HG03095 (cell line): Measurements from ENCODE around the gene XXYLT1.

Experiments
- ATAC-seq: cut with Tn5 transposase; IDR thresholded peaks from one replicate; pipeline ENCODE4 v1.9.1; 2021; ENCODE audit warnings: moderate library complexity; ENCODE audit not compliant: unreplicated experiment

XXYLT1 gene

DNA sequence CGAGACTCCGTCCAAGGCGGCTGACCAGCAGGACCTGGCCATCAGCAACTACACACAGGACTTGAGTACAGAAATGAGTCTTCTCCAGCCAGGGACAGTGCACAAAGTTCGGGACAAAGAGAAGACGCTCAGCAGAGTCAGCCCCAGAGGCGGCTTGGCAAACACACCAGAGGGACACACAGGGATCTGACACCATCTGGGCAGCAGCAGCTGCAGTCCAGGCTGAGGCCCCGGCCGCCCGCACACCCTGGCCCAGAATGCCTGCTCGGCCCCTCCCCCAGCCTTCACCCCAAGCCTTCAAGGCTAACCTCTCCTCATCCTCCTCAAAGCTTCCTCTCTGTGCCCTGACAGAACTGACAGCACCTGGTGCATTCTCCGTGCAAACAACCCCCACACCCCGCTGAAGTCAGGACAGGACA, 61.1 kb downstream of the XXYLT1 start:
- ATAC-seq: no peak

DNA sequence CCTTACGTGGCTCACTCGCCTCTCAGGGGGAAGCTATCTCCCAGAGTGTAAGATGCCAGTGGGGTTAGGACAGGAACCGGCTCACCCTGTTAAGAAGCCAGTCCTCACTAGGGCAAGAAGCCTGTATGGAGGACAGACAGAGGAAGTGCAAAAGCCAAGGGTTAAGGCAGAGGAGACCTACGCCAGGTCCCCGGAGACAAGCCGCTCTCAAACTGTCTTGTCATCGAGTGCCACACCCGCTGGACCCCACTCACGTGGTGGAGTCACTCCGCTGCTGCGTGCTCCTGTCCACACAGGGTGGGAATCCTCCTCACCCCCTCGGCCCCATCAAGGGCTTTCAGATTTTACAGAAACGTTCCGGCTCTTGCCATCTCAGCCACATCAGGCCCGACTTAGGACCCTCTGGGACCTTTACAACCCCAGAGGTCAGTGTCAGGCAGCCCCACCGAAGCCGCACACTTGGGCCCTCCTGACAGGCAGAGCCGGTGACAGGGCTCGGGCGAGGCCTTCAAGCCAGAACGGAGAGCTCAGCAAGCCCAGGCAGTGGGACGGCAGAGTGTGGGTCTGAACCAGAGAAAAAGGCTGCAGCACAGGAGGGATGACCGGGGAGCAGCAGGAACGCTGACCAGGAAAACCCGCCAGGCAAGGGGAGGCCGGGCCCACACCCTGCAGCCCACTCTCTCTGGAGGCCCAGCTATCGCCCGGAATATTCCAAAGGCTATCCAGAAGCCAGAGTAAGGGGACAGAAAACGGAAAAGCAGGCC, 61.7 kb downstream of the XXYLT1 start:
- ATAC-seq: no peak

DNA sequence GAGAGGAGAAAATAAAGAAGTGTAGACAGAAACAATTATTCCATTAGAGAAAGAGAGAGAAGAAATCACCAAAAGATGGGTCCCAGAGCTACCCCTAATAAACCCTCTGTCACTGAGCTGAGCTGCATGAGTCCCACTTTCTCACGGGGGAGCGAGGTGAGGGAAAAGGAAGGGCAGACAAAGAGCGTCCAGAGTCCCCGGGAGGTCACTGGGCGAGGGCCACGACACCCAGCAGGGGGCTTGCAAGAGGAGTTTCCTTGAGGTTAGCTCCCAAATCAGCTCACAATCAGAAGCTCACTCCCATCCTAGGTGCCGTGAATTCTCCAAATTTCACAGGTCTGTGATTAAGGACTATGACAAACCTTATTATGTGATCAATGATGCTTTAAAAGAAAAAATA, 62.3 kb downstream of the XXYLT1 start:
- peak; percentile 3 for ATAC-seq

DNA sequence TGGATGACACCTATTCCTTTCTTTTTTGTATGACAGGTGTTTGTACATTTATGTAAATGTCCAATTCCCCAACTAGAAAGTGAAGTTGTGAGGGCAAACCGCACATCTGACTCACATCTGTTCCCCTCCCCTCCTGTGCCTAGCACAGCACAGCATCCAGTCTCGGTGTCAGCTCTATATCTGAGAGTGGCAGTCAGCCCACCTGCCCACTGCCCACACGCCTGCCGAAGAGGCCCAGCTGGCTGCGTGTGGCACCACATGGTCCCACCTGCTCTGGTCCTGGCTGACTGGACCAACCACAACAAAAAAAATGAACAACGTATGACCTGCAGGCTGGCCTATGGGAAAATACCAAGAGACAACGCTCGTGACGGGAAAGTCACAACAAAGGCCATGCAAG, 62.8 kb downstream of the XXYLT1 start:
- ATAC-seq: peak; percentile 83

DNA sequence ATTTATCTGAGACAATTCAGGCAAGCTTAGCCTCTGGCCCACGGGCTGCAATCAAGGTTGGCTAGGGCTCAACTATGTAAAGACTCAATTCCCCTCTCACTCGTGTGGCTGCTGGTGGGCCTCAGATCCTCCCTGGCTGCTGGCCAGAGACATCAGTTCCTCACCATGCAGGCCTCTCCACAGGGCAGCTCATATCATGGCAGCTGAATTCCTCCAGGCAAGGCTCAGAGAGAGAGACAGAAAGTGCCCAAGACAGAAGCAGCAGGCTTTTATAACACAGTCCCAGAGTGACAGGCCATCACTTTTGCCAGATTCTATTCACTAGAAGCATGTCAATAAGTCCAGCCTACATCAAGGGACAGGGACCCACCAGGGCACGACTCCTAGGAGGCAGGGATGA, 63.2 kb downstream of the XXYLT1 start:
- ATAC-seq: no peak

DNA sequence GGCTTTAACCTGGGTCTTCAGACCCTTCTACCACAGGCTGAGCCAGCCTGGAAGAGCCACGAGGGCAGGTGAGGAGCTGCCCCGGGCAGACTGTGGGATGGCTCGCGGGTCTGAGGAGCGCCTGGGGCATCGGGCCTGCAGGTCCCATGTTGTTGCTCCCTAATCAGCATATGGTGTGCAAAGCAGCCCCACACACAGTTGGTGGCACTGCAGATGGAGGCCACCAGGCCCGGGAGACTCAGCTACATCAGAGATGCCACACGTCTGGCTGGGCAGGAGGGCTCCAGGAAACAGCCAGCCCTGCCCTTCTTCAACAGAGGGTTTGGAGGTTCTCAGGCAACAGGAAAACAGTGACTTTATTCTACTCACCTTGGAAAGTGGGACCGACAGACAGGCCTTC, 63.9 kb downstream of the XXYLT1 start:
- no peak for ATAC-seq

DNA sequence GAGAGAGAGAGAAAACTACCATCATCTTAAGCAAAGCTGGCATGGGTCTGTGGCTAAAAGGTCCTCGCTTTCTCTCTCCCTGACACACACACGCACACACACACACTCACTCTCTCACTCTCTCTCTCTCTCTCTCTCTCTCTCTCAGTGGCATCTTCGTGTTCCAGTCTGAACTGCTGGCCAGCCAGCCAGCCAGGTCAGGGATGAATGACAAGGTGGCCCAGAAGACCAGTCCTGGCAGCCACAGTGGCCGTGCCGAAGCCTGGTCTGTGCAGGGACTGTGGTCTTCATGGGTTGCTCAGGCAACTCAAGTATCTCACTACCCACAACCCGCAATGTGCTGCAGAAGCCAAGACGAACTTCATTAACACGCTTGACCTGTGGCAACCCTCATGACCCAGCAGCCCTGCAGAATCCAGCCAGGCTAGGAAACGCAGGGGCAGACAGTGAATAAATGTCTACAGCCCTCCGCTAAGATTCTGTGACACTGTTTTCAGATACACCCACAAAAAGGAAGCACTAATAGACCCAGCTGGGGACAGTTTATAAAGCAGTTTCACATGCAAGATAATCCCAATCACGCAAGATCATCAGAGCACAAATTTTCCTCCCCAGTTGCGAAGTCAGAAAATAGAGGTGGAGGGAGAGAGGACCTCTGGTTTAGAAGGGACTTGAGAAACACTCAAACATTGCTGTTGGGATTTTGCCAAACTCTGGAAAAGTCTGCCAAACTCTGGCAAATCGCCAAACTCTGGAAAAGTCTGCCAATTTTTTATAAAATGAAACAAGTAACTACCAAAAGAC, 66.4 kb downstream of the XXYLT1 start:
- no peak for ATAC-seq

DNA sequence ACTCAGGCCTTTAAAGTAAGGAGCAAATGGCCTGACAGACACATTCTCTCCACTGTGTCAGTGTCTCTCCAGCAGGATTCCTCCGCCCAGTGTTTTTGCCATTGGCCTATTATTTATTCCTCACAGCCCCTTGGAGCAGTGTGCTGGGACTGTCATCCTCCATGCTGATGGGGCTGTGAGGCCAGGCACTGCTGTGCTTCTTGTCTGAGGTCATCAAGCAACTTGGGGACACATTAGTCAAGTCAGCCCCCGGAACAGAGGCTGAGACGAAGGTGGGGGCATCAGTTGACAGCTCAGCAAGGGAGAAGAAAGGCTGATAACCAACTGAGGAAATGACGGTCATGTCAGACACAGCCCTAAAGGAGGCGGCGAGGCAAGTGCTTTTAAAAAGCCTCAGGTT, 67.4 kb downstream of the XXYLT1 start:
- no peak for ATAC-seq

DNA sequence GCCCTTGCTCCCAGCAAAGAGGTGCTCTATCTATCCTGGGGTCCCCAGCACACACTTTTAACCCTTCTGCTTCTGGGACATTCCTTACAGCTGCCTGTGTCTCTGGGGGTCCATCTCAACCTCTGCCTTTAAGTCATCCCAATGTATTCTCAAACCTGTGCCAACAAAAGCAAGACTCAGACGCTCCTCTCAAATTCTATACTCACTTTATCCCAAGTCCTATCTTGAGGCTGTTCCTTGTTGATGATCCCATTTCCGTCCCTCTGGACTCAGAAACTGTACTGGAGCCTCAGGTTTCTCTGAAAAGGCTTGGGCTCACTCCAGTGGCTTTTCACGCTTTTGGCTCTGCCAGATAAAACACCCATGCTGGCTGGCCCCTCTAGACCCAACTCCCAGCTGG, 69.7 kb downstream of the XXYLT1 start:
- no peak for ATAC-seq

DNA sequence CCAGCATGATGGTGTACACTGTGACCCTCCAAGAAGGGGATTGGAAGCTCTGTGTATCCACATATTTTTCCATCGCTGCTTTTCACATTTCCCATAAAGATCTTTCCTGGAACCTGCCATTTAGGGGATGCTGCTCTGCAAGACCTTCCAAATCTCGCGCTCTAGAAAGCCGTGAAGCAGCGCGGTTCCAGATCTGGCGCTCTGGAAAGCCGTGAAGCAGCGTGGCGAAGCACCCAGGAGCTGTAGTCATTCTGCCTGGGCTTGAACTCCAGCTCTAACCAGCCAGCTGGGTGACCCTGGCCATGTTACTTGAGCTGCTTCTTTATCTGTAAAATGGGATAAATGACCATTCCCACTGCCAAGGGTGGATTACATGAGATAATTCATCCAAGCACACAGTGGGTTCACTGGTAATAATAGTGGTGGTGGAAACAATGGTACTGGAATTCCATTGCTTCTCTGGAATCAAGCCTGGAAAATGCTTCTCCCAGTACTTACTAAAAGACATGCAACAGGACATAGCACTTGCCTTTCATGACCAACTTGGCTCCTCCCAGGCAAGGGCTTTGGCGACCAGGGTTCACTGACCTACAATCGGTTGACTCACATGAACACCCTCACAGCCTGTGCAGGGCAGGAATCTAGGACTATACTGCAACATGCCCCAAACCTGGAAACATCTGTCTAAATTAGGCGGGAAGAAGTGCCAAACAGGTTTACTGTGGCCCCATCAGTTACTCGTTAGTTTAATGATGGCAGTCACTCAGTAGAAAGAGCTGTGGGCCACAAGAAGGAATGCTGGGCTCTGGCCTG, 70.7 kb downstream of the XXYLT1 start:
- ATAC-seq: no peak

DNA sequence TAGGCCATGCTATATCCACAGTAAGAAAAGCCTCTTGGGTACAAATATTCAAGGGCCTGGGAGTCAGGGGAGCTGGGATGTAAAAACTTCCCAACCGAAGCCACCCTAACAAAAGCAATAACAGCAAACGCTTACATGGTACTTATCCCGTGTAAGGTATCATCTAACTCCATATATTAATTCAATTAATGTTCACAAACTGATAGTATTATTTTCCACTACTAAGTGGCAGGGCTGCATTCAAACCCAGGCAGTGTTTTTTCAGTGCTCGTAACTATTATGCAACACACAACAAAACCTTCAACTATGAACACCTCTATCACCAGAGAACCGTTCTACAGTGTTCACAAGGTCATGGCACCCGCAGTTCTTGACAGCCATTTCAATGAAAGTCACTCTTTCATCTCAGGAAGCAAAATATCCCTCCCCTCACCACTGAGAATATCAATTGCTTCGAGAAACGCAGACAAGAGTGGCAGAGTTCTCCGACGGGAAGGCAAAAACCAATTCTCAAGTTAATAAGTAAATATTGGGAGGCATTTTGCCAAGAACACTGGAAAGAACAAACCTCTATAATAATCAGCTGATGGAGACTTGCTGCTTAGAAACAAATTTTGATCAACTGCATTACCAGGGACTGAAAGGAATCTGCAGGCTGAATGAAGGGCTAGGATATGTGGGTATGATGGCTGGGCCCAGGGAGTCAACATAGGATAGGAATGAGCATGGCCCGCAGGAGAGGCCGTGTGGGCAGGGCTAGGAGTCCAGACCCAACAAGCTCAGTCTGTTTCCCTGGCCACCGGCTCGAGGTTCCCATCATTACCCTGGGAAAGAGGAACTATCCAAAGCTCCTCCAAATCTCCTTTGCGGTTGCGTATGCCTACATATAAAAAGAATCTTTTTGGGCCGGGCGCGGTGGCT, 72.3 kb downstream of the XXYLT1 start:
- ATAC-seq: no peak

DNA sequence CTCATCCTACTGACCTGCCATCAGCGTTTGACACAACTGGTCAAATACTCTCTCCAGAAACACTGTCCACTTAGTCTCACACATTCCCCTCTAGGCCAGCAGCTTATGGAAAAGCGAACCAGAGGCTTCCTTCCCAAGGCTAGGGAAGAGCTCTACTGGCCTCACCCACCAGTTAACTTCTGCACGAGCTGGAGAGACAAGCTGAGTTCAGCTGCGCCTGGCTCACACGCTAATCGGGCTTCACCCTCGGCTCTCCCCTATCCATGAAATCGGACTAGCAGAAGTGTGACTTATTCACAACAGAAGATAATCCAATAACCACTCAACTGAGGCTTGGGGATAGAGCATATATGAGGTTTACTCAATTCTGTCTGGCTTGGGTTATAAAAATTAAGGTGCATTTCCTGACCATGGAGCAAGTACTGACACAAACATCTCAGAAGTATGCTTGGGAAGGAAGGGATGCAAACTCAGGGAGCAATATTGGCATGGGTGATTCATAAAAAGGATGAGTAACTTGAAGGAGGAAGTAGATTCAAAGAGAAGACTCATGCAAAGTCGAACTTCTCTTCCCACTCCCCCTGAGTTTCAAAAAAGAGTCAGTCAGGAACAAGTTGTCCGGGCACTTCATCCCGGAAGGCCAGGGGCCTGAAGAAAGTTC, 73.1 kb downstream of the XXYLT1 start:
- ATAC-seq: no peak

DNA sequence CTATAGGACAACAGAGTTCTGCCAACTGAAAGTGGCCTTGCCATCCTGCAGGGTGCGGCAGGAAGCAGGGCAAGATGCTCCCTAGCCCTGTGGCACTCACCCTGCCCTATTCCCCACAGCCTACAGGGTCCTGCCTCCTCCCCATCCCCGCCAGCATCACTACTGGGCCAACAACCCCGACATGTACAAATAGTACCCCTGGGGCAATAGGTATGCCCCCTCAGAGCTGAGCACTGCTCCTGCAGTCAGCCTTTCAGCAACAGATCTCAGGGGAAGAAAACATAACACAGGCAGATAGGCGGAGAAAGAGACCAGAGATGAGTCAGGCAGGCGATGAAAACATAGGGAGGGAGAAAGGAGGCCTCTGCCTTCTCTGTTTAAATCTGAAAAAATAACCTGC, 74.7 kb downstream of the XXYLT1 start:
- ATAC-seq: no peak

DNA sequence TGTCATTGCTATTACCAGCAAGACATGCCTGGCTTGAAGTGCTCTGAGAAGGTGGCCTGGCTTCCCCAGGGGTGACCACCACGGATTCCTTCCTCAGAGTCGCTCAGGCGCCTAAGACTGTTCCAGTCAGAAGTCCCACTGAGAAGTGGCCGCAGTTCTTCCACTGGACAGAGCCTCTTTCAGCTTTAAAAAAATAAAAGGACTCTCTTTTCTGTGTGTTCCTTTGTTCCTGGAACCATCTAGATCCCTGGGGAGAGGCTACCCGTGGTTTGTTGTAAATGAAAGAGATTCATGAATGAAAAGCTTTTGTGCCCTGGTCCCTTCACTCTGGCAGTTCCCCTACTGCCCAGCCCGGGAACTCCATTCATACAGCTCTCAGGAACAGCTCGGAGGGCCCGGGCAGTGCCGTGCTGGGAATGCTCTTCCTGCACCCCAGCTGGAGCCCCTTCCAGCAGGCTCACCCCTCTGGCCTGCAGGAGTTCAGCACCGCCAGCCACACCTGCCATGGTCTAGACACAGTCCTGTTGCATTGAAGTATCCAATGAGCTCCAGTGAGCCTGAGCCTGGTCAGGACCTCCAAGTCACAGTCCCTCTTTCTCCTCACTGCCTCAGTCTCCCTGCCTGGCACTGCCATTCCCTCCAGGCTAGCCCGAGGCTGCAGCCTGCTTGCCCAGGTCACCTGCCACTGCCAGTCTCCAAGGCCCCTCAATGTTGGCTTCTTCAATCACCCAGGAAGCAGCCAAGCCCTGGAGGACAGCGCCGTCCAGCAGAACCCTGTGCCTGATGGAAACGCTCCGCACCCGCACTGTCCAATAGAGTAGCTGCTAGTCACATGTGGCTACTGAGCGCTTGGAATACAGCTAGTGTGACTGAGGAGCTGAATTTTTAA, 75.4 kb downstream of the XXYLT1 start:
- no peak for ATAC-seq

DNA sequence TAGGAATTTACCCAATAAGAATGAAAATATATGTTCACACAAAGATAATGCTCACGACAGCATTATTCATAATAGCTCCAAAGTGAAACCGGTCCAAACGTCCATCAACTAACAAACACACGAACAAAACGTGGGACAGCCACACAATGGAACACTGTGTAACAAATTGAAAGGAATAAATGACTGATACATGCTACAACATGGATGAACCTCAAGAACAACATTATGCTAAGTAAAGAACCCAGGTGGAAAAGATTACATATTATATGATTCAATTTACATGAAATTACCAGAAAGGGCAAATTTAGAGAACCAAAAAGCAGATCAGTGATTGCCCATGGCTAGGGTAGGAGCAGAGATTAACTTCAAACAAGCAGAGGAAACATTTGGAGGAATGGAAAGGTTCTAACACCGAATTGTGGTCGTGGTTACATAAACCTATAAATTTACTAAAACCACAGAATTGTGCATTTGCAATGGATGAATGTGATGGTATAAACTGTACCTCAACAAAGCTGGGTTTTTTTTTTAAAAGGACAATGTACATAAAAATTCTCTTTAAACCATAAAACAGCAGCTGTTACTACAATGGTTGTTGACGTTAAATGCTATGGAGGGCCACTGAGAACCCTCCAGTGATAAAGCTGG, 76.3 kb downstream of the XXYLT1 start:
- ATAC-seq: no peak

DNA sequence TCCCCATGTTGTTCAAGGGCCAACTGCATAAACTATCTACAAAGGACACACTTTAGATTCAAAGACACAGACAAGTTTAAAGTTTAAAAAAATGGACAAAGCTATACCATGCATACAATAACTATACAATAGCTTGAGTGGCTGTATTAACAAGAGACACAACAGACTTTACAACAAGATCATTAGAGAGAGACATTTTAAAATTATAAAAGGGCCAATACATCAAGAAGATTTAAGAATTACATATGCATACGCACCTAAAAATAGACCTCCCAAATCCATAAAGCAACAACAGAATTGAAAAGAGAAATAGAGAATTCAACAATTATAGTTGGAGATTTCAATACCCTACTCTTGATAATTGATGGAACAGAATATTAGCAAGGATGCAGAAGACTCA, 79.4 kb downstream of the XXYLT1 start:
- no peak for ATAC-seq

DNA sequence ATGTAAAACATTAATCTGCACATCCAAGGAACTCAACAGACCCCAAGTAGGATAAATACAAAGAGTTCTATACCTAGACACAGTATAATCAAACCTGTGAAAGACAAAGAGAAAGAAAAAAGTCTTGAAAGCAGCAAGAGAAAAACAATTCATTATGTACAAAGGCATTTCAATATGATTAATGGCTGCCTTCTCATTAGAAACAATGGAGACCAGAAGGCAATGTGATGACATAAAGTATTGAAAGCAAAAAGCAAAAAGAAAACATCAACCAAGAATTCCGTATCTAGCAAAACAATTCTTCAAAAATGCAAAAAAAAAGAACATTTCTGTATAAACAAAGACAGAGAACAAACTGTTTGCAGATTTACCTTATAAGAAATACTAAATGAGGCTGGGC, 81.1 kb downstream of the XXYLT1 start:
- no peak for ATAC-seq

DNA sequence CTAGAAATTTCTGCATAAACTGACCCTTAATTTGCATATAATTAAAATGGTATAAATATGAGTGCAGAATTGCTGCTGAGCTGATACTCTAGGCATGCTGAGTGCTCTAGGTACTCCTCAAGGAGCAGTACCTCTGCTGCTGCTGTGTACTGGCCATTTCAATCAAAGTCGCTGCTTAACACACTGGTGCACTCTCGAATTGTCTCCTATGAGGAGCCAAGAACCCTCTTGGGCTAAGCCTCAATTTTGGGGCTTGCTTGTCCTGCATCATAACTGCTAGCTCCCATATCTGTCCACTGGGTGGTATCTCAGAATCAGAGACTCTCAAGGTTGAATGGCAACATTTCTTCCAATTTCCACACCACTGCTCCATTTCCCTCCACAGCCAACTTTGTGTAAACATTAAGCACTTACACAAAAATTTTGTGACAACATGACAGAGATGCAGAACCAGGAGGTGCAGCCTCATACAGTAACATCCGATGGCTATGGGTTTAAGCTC, 82.5 kb downstream of the XXYLT1 start:
- ATAC-seq: no peak
